Measurements from ENCODE around the gene ICAM1.

The ICAM1 gene

DNA sequence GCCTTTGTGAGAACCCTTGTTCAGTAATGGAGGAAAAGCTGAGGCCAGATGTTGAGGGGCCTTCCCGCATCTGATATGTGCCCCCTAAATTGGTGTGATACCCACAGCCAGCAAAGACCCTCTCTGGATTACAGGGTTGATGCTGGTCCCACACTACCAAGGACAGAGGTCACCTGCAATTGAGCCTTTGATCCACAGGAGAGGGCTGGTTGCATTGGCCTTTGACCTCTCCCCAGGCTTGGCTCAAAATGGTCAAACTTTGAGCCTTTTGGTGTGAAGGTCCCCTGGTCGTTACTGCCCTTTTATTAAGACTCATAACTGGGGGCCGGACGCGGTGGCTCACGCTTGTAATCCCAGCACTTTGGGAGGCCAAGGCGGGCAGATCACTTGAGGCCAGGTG is 27.3 kb upstream of the ICAM1 start:
- no peak for DNase-seq

DNA sequence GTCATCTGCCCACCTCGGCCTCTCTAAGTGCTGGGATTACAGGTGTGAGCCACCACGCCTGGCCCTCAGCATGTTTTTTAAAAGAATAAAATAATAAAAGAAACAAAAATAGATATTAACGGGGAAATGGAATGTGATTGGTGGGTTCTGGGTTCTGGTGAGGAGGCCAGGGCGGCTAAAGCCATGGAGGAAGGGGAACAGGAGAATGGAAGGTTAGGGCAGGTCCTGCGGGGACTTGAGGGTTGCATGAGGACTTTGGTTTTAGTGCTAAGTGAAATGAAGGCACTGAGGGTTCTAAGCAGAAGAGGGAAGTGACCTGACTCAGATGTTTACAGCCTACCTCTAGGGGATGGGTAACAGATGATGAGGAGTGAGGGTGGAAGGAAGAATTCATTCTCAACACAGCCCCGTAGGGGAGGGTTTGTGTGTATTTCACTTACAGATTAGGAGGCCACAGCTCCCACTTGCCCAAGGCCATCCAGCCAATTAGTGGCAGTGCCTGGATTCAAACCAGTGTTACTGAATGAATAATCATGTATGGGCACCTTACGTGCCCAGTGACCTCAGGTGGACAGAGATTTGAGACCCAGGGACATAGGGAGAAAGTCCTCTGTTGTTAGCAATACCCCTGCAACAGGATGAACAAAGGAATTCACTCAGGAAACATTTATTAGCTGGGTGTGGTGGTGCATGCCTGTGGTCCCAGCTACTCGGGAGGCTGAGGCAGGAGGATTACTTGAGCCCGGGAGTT is 25.6 kb upstream of the ICAM1 start:
- DNase-seq: no peak

DNA sequence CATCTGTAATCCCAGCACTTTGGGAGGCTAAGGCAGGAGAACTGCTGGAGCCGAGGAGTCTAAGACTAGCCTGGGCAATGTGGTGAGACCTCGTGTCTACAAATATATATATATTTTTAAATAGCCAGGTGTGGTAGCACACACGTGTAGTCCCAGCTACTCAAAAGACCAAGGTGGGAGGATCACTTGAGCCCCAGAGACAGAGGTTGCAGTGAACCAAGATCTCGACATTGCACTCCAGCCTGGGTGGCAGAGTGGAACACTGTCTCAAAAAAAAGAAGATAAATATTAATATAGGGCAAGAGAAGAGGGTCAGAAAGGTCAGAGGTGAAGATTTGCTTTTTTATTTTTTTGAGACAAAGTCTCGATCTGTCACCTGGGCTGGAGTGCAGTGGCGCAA is 24.4 kb upstream of the ICAM1 start:
- DNase-seq: no peak

DNA sequence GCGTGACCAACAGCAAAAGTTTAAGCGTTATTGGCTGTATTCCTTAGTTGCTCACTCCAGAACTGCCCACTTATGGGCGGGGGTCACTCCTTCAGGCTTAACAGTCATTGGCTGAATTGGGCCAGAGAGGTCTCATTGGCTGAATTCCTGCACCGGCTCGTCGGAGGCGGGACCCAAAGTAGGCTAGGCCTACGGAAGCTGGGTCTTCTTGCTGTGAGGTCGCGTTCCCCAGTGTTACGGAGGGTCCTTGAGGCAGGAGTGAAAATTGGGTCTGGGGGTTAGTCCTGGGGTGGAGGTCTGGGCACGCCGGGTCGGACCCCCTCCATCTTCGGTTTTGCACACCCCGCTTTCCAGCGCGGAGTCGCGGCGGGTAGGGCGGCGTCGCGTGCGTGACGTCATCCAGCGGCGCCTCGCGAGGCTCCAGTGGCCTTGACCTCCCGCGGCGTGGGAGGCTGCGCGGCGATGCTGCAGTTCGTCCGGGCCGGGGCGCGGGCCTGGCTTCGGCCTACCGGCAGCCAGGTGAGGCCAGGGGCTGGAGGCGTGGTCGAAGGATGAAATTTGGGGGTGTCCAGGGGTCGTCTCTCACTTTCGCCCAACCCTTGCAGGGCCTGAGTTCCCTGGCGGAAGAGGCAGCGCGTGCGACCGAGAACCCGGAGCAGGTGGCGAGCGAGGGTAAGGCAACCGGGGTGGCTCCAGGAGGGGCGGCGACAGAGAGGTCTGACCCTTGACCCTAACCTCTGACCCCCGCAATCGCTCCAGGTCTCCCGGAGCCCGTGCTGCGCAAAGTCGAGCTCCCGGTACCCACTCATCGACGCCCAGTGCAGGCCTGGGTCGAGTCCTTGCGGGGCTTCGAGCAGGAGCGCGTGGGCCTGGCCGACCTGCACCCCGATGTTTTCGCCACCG is 18.9 kb upstream of the ICAM1 start, which contains the start of gene MRPL4:
Gene MRPL4 (plus strand): TSS at position 423 of the 903 bp plus-strand sequence. CDS start 40 bp downstream, at position 463.
- DNase-seq: peak; percentile 100

DNA sequence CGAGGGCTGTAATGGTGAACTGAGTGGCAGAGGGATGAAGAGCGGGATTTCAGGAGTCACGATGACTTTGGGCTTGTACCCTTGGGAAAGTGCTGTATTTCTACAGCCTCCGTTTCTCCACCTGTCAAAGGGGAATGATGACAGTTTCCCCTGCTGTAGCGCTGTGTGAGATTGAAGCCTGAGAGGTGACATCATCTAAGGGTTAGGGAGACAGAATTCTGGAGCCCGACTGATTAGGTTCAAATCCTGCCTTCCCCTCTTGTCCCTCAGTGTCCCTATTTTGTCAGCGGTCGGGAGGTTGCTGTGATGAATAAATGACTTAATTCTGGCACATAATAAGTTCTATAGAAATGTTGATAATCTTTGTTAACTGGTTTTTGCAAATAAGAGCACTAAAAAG is 18.2 kb upstream of the ICAM1 start:
- DNase-seq: no peak

DNA sequence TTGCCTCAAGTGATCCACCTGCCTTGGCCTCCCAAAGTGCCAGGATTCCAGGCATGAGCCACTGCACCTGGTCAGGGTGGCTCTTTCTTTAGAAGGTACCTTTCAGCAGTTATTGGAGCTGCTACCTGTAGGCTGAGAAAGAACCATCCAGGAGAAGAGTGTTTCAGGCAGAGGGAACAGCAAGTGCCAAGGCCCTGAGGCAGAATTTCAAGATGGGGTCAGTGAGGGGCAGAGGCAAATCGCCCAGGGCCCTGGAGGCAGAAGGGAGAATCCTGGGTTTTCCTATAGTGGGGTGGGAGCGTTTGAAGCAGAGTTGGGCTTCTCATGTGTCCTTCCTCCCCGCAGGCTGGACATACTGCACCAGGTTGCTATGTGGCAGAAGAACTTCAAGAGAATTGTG is 16.7 kb upstream of the ICAM1 start:
- no peak for DNase-seq

DNA sequence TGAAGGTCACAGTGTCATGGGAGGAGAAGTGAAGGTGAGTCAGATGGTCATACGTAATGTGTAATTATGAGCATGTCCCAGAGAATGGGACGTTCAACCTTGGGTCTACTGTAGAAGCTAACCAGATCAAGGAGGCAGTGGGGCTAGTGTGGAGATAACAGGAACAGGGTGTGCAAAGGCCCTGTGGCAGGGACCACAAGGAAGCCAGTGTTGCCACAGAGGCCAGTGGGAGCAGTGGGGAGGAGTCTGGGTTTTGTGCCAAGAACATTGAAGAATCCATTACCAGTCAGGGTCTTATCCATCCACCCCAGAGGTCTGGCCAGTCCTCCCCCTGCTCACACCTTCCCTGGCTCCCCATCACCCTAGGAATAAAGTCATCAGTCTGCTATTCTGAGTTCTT is 15.6 kb upstream of the ICAM1 start:
- no peak for DNase-seq

DNA sequence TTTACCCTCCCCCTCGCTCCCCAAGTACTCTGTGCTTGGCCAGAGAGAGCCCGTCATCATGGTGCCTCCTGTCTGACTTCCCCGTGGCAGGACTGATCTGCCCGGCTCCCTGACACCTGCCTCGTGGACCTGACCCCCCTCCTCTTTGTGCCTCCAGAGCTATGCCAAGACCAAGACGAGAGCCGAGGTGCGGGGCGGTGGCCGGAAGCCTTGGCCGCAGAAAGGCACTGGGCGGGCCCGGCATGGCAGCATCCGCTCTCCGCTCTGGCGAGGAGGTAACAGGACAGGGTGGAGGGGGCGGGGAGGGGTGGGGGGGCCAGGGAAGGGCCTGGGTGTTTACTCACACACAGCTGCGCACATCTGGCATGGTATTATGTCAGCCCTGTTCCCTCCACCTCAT is 14.4 kb upstream of the ICAM1 start:
- no peak for DNase-seq

DNA sequence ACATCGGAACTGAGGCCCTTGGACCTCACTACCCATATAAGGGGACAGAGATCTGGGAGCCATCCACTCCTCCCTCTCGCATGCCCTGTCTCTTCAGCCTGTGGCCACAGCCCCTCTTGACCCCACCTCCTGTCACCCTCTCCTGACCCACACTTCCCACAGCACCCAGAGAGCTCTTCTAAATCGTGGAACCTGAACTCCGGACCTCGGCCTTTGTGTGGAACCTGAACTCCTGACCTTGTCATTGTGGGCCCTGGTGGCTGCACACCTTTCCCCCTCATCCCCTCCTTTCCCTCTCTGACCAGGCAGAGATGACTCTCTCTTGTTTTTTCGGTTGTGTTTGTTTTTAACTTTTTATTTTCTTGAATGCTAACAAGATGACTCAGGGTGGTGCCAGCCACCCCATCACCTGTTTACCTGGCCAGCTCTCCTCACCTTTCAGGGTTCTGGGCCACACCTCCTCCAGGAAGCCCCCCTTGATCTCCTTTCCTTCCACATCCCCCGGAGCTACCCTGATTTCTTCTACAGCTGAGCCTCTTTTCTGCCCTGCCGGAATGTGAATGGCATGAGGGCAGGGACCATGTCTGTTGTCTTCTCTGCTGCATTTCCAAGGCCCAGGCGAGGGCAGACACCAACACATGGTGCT is 13.8 kb upstream of the ICAM1 start:
- no peak for DNase-seq

DNA sequence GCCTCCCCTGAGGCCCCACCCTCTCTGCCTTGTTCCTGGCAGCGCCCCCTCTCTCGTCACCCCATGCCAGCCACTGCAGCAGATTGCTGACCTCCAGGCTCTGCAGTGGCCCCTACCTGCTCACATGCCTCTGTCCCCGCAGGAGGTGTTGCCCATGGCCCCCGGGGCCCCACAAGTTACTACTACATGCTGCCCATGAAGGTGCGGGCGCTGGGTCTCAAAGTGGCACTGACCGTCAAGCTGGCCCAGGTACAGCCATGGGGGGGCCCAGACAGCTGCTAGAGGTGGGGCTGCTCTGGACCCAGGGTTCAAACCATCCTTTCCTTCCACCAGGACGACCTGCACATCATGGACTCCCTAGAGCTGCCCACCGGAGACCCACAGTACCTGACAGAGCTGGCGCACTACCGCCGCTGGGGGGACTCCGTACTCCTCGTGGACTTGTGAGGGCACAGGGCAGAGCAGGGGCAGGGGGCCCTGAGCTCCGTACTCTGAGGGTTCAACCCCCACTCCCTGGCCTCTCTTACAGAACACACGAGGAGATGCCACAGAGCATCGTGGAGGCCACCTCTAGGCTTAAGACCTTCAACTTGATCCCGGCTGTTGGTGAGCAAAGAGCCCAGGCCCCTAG is 12.7 kb upstream of the ICAM1 start:
- DNase-seq: no peak

DNA sequence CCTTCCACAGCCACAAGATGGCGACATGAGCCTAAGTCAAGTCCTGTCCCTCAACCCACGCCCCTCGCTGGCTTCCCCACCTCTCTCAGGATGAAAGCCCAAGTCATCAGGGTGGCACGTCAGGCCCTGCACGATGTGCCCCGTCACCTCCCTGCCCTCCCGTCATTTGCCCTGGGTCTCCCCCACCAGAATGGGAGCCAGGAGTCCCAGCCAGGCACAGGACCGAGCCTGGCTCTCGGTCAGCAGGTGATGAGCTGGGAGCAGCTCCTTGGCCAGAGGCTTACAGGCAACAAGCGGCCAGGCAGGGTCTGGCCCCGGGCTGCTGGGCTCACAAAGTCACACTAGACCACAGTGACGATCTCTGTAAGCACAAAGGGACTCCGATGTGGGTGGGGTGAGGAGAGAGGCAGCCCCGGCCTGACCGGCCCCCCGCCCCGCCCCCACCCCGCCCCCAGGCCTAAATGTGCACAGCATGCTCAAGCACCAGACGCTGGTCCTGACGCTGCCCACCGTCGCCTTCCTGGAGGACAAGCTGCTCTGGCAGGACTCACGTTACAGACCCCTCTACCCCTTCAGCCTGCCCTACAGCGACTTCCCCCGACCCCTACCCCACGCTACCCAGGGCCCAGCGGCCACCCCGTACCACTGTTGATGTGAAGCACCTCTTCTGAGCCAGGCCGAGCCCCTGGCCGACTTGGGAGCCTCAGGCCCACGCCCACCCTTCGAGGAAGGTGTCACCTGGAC is 11.6 kb upstream of the ICAM1 start:
- DNase-seq: peak; percentile 98

DNA sequence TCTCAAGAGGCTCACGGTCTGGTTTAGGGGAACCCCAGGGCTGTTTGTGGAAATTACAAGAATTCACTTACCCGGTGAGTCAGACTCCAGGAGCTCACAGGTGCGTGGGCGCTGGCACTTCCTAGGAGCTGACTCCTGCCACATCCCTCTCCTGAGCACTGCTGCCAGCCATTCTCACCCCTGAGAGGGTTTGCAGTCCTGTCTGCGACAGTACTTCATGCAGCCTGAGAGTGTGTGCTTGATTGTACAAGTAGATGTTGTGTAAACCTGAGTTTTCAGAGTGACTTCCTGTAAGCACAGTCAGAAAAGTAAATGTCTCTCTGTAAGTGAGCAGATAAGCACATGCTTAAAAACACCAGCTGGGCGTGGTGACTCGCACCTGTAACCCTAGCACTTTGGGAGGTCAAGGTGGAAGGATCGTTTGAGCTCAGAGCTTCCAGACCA is 10.8 kb upstream of the ICAM1 start:
- DNase-seq: no peak

DNA sequence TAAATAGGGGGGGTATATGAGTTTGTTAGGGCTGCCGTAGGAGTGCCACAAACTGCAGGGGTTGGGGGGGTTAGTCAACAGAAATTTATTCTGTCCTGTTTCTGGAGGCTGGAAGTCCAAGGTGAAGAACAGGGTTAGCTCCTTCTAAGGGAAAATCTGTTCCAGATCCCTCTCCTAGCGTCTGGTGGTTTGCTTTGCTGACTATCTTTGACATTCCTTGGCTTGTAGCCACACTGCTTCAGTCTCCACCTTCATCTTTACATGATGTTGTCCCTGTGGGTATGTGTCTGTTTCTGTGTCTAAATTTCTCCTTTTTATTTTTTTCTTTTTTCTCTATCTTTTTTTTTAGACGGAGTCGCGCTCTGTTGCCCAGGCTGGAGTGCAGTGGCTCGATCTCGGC is 8.1 kb upstream of the ICAM1 start:
- DNase-seq: no peak

DNA sequence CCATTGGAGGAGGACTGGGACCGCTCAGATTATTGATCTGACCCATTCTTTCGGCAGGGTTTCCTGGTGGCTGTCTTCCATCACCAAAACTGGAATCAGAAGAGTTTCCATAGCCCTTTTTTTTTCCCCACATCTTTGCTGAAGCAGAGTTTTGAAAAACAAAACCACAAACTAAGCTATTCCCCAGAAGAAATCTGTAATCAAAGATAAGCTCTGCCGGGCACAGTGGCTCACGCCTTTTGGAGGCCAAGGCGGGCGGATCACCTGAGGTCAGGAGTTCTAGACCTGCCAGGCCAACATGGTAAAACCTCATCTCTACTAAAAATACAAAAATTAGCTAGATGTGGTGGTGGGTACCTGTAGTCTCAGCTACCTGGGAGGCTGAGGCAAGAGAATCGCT is 4.2 kb upstream of the ICAM1 start:
- DNase-seq: peak; percentile 84

DNA sequence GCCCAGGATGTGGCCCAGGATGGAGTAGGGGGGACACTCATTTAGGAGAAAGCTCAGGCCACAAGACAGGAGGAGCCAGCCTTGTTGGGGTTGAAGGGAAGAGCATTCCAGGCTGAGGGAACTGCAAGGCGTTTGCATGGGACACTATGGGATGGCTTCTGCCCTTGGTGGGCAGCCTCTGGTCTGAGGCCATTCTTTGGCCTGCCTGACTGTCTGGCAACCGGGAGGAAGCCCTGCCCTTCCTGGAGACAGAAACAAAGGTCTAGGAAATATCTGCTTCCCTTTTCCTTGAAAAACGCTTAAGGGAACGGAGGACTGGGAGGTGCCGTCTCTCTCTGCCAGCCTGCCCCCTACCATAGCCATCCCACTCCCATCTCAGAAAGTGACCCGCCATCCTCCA is 2.8 kb upstream of the ICAM1 start:
- DNase-seq: no peak

DNA sequence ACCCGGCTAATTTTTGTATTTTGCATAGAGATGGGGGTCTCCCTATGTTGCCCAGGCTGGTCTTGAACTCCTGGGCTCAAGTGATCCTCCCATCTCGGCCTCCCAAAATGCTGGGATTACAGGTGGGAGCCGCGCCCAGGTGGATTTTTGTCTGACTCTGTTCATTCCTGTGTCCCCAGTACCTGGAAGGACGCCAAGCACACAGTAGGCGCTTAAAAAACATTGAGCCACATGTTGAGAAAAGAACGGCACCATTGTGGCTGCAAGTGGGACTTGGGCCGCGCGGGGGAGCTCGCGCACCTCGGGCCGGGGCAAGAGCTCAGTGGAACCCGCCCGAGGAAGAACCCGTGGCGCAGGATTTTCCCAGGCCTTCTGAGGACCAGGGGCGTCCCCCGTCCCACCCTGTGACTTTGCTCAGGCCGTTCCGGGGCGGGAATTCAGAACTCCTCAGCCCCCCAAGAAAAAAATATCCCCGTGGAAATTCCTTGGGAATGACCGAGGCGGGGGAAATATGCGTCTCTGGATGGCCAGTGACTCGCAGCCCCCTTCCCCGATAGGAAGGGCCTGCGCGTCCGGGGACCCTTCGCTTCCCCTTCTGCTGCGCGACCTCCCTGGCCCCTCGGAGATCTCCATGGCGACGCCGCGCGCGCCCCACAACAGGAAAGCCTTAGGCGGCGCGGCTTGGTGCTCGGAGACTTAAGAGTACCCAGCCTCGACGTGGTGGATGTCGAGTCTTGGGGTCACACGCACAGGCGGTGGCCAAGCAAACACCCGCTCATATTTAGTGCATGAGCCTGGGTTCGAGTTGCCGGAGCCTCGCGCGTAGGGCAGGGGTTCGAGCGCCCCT is 1.4 kb upstream of the ICAM1 start:
- DNase-seq: peak; percentile 98

DNA sequence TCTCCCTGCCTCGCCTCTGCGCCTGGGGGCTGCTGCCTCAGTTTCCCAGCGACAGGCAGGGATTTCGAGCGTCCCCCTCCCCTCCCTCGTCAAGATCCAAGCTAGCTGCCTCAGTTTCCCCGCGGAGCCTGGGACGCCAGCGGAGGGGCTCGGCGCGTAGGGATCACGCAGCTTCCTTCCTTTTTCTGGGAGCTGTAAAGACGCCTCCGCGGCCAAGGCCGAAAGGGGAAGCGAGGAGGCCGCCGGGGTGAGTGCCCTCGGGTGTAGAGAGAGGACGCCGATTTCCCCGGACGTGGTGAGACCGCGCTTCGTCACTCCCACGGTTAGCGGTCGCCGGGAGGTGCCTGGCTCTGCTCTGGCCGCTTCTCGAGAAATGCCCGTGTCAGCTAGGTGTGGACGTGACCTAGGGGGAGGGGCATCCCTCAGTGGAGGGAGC is 722 bp upstream of the ICAM1 start:
- DNase-seq: peak; percentile 95

DNA sequence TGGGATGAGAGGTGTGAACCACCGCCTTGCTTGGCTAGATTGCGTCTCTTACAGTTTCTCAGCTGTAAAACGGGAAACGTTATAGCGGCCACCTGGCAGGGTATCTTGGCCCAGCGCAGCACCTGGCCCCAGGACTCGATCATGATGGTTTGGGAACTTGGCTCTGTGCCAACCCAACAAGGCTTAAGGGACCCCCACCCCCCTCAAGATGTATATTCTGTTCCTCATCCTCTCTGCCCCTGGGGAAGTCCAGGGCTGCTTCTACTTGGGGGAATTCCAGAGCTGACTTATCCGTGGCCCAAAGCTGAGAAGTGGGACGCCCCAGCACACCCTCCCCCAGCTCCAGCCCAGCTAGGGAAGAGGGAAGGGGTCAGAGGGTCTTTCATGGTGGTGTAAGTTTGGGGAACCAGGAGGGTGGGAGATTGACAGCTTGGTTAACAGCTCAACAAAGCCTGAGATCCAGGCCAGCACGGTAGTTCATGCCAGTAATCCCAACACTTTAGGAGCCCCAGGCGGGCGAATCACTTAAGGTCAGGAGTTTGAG is 695 bp downstream of the ICAM1 start:
- DNase-seq: peak; percentile 80

DNA sequence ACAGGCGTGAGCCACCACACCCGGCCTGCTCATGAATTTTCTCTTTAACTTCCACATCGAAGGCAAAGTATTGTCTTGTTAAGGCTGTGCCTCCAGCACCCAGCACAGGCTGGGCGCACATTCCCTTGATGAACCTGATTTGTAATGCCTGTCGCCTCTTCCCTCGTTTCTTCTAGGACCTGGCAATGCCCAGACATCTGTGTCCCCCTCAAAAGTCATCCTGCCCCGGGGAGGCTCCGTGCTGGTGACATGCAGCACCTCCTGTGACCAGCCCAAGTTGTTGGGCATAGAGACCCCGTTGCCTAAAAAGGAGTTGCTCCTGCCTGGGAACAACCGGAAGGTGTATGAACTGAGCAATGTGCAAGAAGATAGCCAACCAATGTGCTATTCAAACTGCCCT is 3.7 kb downstream of the ICAM1 start:
- DNase-seq: no peak

DNA sequence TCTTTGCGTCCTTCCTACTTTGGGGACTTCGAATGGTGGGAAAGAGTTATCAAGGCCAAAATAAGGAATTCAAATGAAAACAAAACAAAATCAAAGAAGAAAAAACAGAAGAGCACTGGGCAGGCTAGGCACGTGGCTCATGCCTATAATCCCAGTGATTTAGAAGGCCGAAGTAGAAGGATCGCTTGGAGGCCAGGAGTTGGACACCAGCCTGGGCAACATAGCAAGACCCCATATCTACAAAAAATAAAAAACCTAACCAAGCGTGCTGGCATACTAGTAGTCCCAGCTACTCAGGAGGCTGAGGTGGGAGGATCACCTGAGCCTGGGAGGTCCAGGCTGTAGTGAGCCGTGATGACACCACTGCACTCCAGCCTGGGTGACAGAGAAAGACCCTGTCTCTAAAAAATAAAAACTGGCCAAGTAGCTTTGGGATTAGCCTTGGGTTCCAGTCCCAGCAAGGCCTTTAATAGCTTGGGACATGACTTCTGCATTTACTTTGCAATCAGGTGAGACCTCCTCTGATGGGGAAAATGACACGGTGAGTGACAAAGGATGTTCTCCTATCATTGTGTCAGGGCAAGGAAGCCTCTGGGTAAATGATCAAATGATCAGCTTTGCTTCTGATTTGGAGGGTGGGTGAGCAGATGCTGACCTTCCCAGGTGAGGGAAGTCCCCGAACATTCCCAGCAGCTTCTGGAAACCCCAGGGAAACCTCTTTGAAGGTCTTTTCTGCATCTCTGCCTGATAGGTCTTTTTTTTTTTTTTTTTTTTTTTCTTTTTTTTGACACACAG is 7.1 kb downstream of the ICAM1 start:
- DNase-seq: no peak
